Trophoblast cell (in vitro differentiated cells and primary cell): ENCODE data around the gene ZNF549.
A peak's percentile ranks its signal among the peaks of the same experiment; 100 is the strongest.

Experiments
- DNase-seq, 2 donors: peaks; one replicate each; pipeline ENCODE4 v3.0.0-alpha.2; 2016
- H2AFZ ChIP-seq: 2 replicates; pipeline ENCODE4 v1.6.1; 2013; ENCODE audit warnings: low read length, moderate library complexity, mild to moderate bottlenecking; ENCODE audit not compliant: insufficient read depth, poor library complexity
- H2AK5ac ChIP-seq: 2 replicates; pipeline ENCODE4 v1.6.1; 2013; ENCODE audit warnings: mild to moderate bottlenecking, low read length
- H2BK120ac ChIP-seq: 2 replicates; pipeline ENCODE4 v1.6.1; 2013; ENCODE audit warnings: low read length, mild to moderate bottlenecking, moderate library complexity; ENCODE audit not compliant: insufficient read depth, poor library complexity
- H2BK12ac ChIP-seq: 2 replicates; pipeline ENCODE4 v1.6.1; 2013; ENCODE audit warnings: mild to moderate bottlenecking, low read length, moderate library complexity
- H2BK5ac ChIP-seq: 2 replicates; pipeline ENCODE4 v1.6.1; 2013; ENCODE audit warnings: low read length, low read depth, moderate library complexity, mild to moderate bottlenecking; ENCODE audit not compliant: poor library complexity
- H3K14ac ChIP-seq: 2 replicates; pipeline ENCODE4 v1.6.1; 2013; ENCODE audit warnings: mild to moderate bottlenecking, low read length
- H3K18ac ChIP-seq: 2 replicates; pipeline ENCODE4 v1.6.1; 2013; ENCODE audit warnings: mild to moderate bottlenecking, low read length
- H3K23ac ChIP-seq: 2 replicates; pipeline ENCODE4 v1.6.1; 2013; ENCODE audit warnings: low read length
- H3K27ac ChIP-seq: 2 replicates; pipeline ENCODE4 v1.5.1; 2013; ENCODE audit warnings: low read depth, mild to moderate bottlenecking, inconsistent platforms, low read length, moderate library complexity
- H3K27me3 ChIP-seq: 2 replicates; pipeline ENCODE4 v1.6.1; 2013; ENCODE audit warnings: inconsistent platforms, mild to moderate bottlenecking, low read length, moderate library complexity; ENCODE audit not compliant: insufficient read depth
- H3K36me3 ChIP-seq, 2 experiments: 1 replicate in 1 of 2; 2 replicates in 1 of 2; pipeline ENCODE4 v1.6.1; 2013; ENCODE audit warnings: low read length in 2 of 2, mild to moderate bottlenecking in 2 of 2, moderate library complexity in 1 of 2; ENCODE audit not compliant: insufficient read depth in 2 of 2, control insufficient read depth in 1 of 2
- H3K4ac ChIP-seq: 2 replicates; pipeline ENCODE4 v1.6.1; 2013; ENCODE audit warnings: low read depth, mild to moderate bottlenecking, low read length, moderate library complexity
- H3K4me1 ChIP-seq, 2 experiments: 1 replicate in 1 of 2; 2 replicates in 1 of 2; pipeline ENCODE4 v1.6.1; 2013; ENCODE audit warnings: low read length in 2 of 2, mild to moderate bottlenecking in 2 of 2, moderate library complexity in 1 of 2; ENCODE audit not compliant: insufficient read depth in 2 of 2, control insufficient read depth in 1 of 2
- H3K4me2 ChIP-seq: 2 replicates; pipeline ENCODE4 v1.6.1; 2013; ENCODE audit warnings: inconsistent platforms, mild to moderate bottlenecking, low read length, moderate library complexity
- H3K4me3 ChIP-seq: 2 replicates; pipeline ENCODE4 v1.5.1; 2013; ENCODE audit warnings: mild to moderate bottlenecking, low read depth, low read length, inconsistent platforms
- H3K79me1 ChIP-seq: one replicate; pipeline ENCODE4 v1.6.1; 2013; ENCODE audit warnings: low read length
- H3K79me2 ChIP-seq: 2 replicates; pipeline ENCODE4 v1.6.1; 2013; ENCODE audit warnings: low read length, mild to moderate bottlenecking; ENCODE audit not compliant: control insufficient read depth, insufficient read depth, poor library complexity
- H3K9ac ChIP-seq: 2 replicates; pipeline ENCODE4 v1.6.1; 2013; ENCODE audit warnings: mild to moderate bottlenecking, low read length
- H3K9me3 ChIP-seq: 2 replicates; pipeline ENCODE4 v1.6.1; 2013; ENCODE audit warnings: low read depth, mild to moderate bottlenecking, control low read depth, inconsistent platforms, low read length; ENCODE audit not compliant: insufficient read depth
- H4K12ac ChIP-seq: 2 replicates; pipeline ENCODE4 v1.6.1; 2013; ENCODE audit warnings: low read depth, mild to moderate bottlenecking, low read length, moderate library complexity
- H4K8ac ChIP-seq: 2 replicates; pipeline ENCODE4 v1.6.1; 2013; ENCODE audit warnings: low read depth, mild to moderate bottlenecking, low read length, moderate library complexity
- H4K91ac ChIP-seq: one replicate; pipeline ENCODE4 v1.6.1; 2013; ENCODE audit warnings: low read depth, mild to moderate bottlenecking, low read length, moderate library complexity
- WGBS: extraction: QIAGEN DNeasy Blood & Tissue Kit; methylation state at CpG from one replicate; pipeline ENCODE4 v1.1.7; 2013; ENCODE audit warnings: missing lambda C conversion rate; ENCODE audit not compliant: insufficient read length, insufficient coverage; ENCODE audit errors: extremely low coverage; 5-methylcytosine and 5-hydroxymethylcytosine counted together

The ZNF549 gene

DNA sequence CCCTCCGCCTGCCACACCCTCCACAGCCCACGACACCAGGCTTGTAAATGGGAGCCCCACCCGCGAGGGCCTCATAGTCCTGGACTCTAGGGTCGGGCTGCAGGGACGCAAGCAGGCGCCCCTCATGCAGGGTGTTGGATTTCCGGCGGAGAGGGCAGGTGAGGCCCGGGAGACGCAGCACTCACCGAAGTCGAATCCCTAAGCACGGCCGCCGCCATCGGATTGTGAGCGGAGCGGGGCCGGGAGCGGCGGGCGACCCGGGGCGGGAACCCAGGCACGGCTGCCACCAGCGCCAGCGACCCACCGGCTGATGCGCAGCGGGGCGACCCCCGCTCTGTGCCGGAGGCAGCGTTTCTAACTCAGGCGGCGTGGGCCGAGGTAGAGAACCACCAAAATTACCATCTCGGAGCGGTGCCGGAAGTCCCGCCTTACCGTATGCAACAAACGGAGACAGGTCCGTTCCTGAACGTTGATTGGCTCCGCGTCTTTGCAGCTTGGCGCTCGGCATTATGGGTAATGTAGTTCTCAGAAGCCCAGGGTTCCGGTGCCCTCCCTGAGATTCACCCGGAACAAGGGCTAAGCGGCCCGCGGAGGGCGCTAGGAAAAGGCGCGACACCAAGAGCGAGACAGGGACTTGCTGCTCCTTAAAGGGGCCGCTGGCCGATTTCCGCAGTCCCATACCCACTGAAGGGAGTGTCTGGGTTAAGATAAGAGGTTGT, 51.5 kb downstream of the ZNF549 start, which contains the start of gene ZNF416:
Gene ZNF416, minus strand, starts transcription at position 425 of the 719 bp plus-strand sequence. Its CDS starts 207 bp downstream, at position 218.
- peak within 1 kb of the TSS; percentile 88 for H2AFZ ChIP-seq
- peak within 1 kb of the TSS; percentile 38 for H2BK120ac ChIP-seq
- peak within 1 kb of the TSS; percentile 98 for H3K4me3 ChIP-seq
- peak within 1 kb of the TSS; percentile 14 for H2BK5ac ChIP-seq
- H3K18ac ChIP-seq = peak within 1 kb of the TSS; percentile 84
- H4K91ac ChIP-seq = peak within 1 kb of the TSS; percentile 67
- no peaks in the 10 kb centered on the region for H3K27me3 ChIP-seq
- H3K27ac ChIP-seq = no peak within 1 kb of the TSS
- H2AK5ac ChIP-seq = peak within 1 kb of the TSS; percentile 38
- peak within 1 kb of the TSS; percentile 88 for H3K14ac ChIP-seq
- no peak within 1 kb of the TSS for H3K23ac ChIP-seq
- H3K9ac ChIP-seq = peak within 1 kb of the TSS; percentile 91
- H4K8ac ChIP-seq = peak within 1 kb of the TSS; percentile 92
- H4K12ac ChIP-seq = peak within 1 kb of the TSS; percentile 87
- H3K36me3 ChIP-seq = peaks cover 19 to 33% of the 10 kb centered on the region in 2 experiments
- H3K9me3 ChIP-seq = peaks cover 37% of the 10 kb centered on the region
- peaks cover 7% of the 10 kb centered on the region for H3K79me2 ChIP-seq
- peaks cover 9% of the 10 kb centered on the region for H3K79me1 ChIP-seq
- H2BK12ac ChIP-seq = no peak within 1 kb of the TSS
- peaks cover 10 to 12% of the 10 kb centered on the region in 2 experiments for H3K4me1 ChIP-seq
- H3K4me2 ChIP-seq = peak within 1 kb of the TSS; percentile 90
- no CpG with 5 or more reads among the region's 62 CpGs for WGBS
- DNase-seq = peak; percentile 98 to 100
- H3K4ac ChIP-seq = peak within 1 kb of the TSS; percentile 68

DNA sequence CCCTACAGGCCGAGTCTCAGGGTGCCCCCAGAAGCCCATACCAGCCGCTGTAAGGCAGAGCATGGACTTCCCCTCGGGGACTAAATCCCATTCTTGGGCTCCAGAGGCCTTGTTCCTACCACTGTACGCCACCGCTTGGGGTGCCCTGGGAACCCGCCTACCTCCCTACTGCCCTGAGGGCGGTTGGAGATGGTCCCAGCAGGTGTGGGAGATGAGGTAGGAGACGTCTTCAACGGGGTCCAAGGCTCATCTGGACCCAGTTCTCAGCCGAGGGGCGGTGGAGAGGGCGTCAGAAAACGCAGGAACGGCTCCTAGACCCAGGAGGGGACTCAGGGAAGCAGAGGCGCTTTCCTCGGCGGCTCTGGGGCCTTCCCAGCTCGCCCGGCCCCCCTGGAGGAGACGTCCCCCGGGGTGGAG, 56.0 kb downstream of the ZNF549 start:
- no peak overlapping the region for H3K27ac ChIP-seq
- no peak for DNase-seq
- no peak overlapping the region for H3K4me3 ChIP-seq
- H4K12ac ChIP-seq = peak overlapping the region; percentile 87
- H2BK120ac ChIP-seq = peak overlapping the region; percentile 0
- H3K79me2 ChIP-seq = peaks cover 8% of the 10 kb centered on the region
- peaks cover 18% of the 10 kb centered on the region for H3K9me3 ChIP-seq
- peak overlapping the region; percentile 91 for H3K4me2 ChIP-seq
- H3K27me3 ChIP-seq = no peaks in the 10 kb centered on the region
- H4K91ac ChIP-seq = peak overlapping the region; percentile 53
- H2AFZ ChIP-seq = peak overlapping the region; percentile 69
- peaks cover 14% of the 10 kb centered on the region in 2 experiments for H3K4me1 ChIP-seq
- H3K23ac ChIP-seq = no peak overlapping the region
- H3K4ac ChIP-seq = peak overlapping the region; percentile 2
- WGBS = no CpG with 5 or more reads among the region's 21 CpGs
- H2BK5ac ChIP-seq = no peak overlapping the region
- peaks cover under 1 to 7% of the 10 kb centered on the region in 2 experiments for H3K36me3 ChIP-seq
- H3K14ac ChIP-seq = peak overlapping the region; percentile 16
- H3K79me1 ChIP-seq = peaks cover 10% of the 10 kb centered on the region
- H4K8ac ChIP-seq = peak overlapping the region; percentile 95
- no peak overlapping the region for H3K9ac ChIP-seq
- H2AK5ac ChIP-seq = no peak overlapping the region
- no peak overlapping the region for H2BK12ac ChIP-seq
- H3K18ac ChIP-seq = no peak overlapping the region

DNA sequence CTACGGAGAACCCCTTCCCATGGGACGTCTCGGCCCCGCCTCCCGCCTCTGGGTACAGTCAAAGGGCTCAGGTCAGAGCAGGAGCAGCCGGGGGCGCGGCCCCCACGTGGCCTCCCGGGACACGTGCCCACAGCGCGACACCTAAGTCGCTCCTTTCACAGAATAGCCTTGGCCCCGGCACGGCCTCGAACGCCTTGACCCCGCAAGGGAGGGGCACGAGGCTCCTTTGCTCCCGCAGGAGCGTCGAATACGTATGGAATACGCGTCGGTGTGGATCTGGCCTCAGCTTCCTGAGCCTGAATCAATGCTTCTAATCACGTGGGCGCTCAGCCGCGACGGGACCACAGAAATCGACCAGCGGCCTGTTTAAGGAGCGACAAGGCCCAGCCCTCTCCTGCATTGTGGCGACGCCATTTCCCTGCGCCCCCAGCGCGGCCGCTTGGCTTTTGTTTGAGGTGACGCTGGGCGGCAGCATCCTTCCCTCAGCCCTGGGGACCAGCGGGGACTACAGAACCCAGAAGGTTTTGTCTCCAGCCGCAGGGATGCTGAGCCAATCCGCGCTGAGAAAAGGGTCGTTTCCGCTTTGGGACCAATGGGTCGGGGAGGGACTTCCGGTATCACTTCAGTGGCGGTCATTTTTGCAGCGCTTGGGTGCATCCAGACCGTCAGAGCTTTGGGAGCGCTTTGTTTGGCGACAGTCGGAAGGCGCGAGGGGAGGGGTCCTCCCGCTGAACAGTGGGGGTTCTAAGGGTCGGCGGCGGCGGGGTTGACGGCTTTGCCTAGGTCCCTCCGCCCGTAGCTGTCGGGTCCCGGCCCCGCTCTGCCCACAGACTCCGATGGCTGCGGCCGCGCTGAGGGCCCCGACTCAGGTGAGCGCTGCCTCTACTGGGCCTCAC, 56.6 kb downstream of the ZNF549 start, which contains the start of gene ZIK1:
Gene ZIK1, plus strand, starts transcription at position 625 of the 896 bp plus-strand sequence. Its CDS starts 212 bp downstream, at position 837.
- Histone ChIP-seq H3K4me2 (peak within 1 kb of the TSS; percentile 91), H4K12ac (peak within 1 kb of the TSS; percentile 87), H2BK5ac (no peak within 1 kb of the TSS), H3K36me3 (peaks cover 7 to 14% of the 10 kb centered on the region in 2 experiments), H3K4ac (peak within 1 kb of the TSS; percentile 52), H2AK5ac (peak within 1 kb of the TSS; percentile 30), H3K9ac (peak within 1 kb of the TSS; percentile 85), H3K18ac (peak within 1 kb of the TSS; percentile 35), H3K4me3 (peak within 1 kb of the TSS; percentile 86), H2AFZ (peak within 1 kb of the TSS; percentile 86), H3K27me3 (no peaks in the 10 kb centered on the region), H3K27ac (no peak within 1 kb of the TSS), H4K8ac (peak within 1 kb of the TSS; percentile 95), H2BK12ac (no peak within 1 kb of the TSS), H3K79me1 (peaks cover 6% of the 10 kb centered on the region), H2BK120ac (peak within 1 kb of the TSS; percentile 0), H3K4me1 (peaks cover 11 to 13% of the 10 kb centered on the region in 2 experiments), H4K91ac (peak within 1 kb of the TSS; percentile 53), H3K79me2 (peaks cover 4% of the 10 kb centered on the region), H3K14ac (peak within 1 kb of the TSS; percentile 16), H3K23ac (no peak within 1 kb of the TSS), H3K9me3 (peaks cover 21% of the 10 kb centered on the region)
- WGBS = no CpG with 5 or more reads among the region's 76 CpGs
- DNase-seq = peak; percentile 29 to 74

DNA sequence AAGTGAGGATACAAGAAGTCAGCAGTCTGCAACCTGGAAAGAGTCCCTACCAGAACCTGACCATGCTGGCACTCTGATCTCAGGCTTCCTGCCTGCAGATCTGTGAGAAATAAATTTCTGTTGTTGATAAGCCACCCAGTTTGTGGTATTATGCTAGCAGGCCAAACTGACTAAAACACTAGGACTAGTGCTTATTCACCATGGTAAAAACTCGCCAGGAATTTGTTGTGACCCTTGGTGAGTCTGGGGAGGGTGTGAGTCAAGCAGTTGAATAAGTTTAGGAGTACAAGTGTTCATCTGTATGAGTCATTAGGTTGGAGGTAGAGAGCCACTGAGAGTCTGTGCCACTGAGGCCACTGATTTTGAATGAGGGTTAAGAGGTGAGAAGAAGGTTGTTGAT, 60.4 kb downstream of the ZNF549 start:
- peak in 1 of 2 donors; percentile 9 for DNase-seq
- H3K9me3 ChIP-seq = peaks cover 33% of the 10 kb centered on the region
- no peak overlapping the region for H3K4ac ChIP-seq
- no peak overlapping the region for H3K4me2 ChIP-seq
- H3K27me3 ChIP-seq = no peaks in the 10 kb centered on the region
- H4K8ac ChIP-seq = no peak overlapping the region
- no peak overlapping the region for H3K18ac ChIP-seq
- H2BK12ac ChIP-seq = no peak overlapping the region
- peaks cover 11 to 13% of the 10 kb centered on the region in 2 experiments for H3K4me1 ChIP-seq
- H2AFZ ChIP-seq = no peak overlapping the region
- H3K4me3 ChIP-seq = no peak overlapping the region
- H3K79me2 ChIP-seq = peaks cover 4% of the 10 kb centered on the region
- H3K23ac ChIP-seq = no peak overlapping the region
- peaks cover 16 to 42% of the 10 kb centered on the region in 2 experiments for H3K36me3 ChIP-seq
- H3K9ac ChIP-seq = no peak overlapping the region
- H3K27ac ChIP-seq = no peak overlapping the region
- no peak overlapping the region for H2AK5ac ChIP-seq
- H2BK120ac ChIP-seq = no peak overlapping the region
- no peak overlapping the region for H4K91ac ChIP-seq
- no peak overlapping the region for H3K14ac ChIP-seq
- H3K79me1 ChIP-seq = peaks cover 6% of the 10 kb centered on the region
- H4K12ac ChIP-seq = no peak overlapping the region
- no CpG with 5 or more reads among the region's 1 CpG for WGBS
- no peak overlapping the region for H2BK5ac ChIP-seq
